Choroid plexus epithelial cell (primary cell): ENCODE data around the gene MED16.
A peak's percentile ranks its signal among the peaks of the same experiment; 100 is the strongest.
"Not testable (repeated sequence)": the region's sequence is repeated elsewhere in the genome, so short reads cannot be mapped to it uniquely, and the experiment has no call there.

Experiments
- DNase-seq: peaks from one replicate; pipeline ENCODE4 v3.0.0-alpha.2; 2010; ENCODE audit warnings: low read depth
- H3K4me3 ChIP-seq: 2 replicates; pipeline ENCODE4 v1.5.1; 2011; ENCODE audit warnings: low read depth, mild to moderate bottlenecking, control low read depth, low read length, moderate library complexity
- TF ChIP-seq, protein P1 (sequence below): conservative IDR thresholded peaks from 2 replicates; pipeline ENCODE4 v1.5.1; 2011; ENCODE audit warnings: low read depth, mild to moderate bottlenecking, control low read depth, inconsistent platforms, low read length, moderate library complexity

The MED16 gene

DNA sequence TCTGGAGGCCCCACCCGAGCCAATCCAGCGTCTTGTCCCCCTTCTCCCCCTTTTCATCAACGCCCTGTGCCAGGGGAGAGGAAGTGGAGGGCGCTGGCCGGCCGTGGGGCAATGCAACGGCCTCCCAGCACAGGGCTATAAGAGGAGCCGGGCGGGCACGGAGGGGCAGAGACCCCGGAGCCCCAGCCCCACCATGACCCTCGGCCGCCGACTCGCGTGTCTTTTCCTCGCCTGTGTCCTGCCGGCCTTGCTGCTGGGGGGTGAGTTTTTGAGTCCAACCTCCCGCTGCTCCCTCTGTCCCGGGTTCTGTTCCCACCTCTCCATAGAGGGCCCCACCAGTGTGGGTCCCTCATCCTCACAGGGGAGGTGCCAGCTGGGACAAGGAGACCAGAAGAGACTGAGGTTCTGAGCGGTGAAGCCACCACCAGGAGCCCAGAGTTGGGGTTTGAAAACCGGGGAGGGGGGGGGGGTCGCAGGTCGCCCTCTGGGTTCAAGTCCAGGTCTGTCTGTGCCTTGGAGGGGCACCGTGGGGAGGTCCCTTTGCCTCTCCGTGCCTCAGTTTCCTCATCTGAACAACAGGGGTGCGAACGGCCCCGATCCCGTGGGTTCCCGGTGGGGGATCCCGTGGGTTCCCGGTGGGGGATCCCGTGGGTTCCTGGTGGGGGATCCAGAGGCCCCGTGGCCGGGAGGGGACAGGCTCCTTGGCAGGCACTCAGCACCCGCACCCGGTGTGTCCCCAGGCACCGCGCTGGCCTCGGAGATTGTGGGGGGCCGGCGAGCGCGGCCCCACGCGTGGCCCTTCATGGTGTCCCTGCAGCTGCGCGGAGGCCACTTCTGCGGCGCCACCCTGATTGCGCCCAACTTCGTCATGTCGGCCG lies 40.6 kb downstream of the MED16 start, which contains the start of gene ELANE:
Gene ELANE (plus strand): TSS at position 168 of the 878 bp plus-strand sequence. CDS start 26 bp downstream, at position 194.
- TF ChIP-seq, protein P1, sequence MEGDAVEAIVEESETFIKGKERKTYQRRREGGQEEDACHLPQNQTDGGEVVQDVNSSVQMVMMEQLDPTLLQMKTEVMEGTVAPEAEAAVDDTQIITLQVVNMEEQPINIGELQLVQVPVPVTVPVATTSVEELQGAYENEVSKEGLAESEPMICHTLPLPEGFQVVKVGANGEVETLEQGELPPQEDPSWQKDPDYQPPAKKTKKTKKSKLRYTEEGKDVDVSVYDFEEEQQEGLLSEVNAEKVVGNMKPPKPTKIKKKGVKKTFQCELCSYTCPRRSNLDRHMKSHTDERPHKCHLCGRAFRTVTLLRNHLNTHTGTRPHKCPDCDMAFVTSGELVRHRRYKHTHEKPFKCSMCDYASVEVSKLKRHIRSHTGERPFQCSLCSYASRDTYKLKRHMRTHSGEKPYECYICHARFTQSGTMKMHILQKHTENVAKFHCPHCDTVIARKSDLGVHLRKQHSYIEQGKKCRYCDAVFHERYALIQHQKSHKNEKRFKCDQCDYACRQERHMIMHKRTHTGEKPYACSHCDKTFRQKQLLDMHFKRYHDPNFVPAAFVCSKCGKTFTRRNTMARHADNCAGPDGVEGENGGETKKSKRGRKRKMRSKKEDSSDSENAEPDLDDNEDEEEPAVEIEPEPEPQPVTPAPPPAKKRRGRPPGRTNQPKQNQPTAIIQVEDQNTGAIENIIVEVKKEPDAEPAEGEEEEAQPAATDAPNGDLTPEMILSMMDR, result no peak
- H3K4me3 ChIP-seq, result no peak within 1 kb of the TSS
- DNase-seq, result no peak

DNA sequence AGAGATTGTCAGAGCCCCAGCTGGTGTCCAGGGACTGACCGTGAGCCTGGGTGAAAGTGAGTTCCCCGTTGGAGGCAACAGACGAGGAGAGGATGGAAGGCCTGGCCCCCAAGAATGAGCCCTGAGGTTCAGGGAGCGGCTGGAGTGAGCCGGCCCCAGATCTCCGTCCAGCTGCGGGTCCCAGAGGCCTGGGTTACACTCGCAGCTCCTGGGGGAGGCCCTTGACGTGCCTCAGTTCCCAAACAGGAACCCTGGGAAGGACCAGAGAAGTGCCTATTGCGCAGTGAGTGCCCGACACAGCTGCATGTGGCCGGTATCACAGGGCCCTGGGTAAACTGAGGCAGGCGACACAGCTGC lies 42.0 kb downstream of the MED16 start:
- no peak overlapping the region for H3K4me3 ChIP-seq
- TF ChIP-seq, protein P1, result no peak
- DNase-seq, result no peak

DNA sequence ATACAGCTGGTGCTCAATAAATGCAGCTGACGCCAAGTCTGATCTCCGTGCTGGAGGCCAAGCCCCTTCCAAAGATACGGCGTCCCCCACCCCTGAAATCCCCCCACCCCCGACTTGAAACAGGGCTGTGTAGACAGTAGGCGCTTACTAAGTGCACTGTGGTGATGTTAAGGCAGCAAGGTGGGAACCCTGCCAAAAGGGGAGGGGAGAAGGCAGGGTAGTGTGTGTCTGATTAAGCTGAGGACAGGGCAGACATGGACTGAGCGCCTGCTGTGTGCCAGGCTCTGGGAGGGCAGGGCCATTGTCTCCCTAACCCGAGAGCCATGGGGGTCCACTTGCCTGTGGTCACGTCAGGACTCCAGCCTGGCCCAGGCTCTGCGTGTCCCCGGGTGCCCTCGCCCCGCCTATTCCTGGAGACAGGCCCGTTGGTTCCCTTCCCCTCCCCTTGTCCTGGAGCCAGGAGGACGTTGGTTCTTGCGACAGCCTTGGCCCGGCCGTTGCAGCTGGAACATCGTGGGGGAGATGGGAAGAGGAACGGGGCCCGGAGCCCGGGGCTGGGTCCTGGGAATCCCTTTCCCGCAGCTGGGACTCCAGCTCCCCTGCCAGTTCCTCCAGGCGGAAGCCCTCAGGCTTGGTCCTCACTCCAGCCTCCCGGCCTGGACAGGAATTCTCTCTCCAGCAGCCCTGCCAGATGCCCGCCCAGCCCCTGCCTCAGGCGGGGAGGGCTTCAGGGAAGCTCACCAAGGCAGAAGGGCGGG lies 42.6 kb downstream of the MED16 start:
- DNase-seq, result peak; percentile 90
- H3K4me3 ChIP-seq, result peak overlapping the region; percentile 8
- TF ChIP-seq, protein P1, result no peak

DNA sequence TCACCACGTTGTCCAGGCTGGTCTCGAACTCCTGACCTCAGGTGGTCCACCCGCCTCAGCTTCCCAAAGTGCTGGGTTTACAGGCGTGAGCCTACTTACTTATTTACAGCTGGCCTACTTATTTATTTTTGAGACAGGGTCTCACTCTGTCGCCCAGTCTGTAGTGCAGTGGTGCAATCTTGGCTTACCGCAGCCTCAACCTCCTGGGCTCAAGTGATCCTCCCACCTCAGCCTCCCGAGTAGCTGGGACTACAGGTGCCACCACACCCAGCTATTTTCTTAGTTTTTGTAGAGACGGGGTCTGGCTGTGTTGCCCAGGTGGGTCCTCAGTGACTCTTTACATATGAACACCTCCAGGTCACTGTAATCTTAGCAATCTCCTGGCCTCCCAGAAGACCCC lies 43.8 kb downstream of the MED16 start:
- H3K4me3 ChIP-seq, DNase-seq: not testable (repeated sequence)

DNA sequence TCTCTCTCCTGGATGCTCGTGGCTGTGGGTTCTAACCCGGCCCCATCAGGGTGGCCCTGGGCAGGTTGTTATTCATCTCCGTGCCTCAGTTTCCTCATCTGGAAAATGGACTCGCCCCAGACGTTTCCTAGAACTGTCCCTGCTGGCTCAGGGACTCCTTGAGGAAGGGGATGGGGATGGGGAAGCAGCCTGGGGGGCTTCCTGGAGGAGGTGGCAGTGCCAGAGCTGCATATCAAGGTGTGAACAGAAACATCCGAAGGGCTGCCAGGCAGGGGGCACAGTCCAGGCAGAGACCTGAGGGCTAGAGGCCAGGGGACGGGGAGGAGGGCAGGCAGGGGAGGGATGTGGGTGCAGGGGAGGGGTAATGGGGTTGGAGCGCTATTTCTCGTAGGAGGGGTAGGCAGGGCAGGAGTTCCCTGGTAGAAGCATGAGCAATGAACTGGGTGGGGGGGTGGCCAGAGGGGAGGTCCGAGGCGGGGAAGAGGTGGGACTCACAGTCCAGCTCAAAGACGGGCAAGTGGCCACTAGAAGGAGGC lies 44.5 kb downstream of the MED16 start:
- TF ChIP-seq, protein P1, result no peak
- no peak overlapping the region for H3K4me3 ChIP-seq
- DNase-seq, result no peak

DNA sequence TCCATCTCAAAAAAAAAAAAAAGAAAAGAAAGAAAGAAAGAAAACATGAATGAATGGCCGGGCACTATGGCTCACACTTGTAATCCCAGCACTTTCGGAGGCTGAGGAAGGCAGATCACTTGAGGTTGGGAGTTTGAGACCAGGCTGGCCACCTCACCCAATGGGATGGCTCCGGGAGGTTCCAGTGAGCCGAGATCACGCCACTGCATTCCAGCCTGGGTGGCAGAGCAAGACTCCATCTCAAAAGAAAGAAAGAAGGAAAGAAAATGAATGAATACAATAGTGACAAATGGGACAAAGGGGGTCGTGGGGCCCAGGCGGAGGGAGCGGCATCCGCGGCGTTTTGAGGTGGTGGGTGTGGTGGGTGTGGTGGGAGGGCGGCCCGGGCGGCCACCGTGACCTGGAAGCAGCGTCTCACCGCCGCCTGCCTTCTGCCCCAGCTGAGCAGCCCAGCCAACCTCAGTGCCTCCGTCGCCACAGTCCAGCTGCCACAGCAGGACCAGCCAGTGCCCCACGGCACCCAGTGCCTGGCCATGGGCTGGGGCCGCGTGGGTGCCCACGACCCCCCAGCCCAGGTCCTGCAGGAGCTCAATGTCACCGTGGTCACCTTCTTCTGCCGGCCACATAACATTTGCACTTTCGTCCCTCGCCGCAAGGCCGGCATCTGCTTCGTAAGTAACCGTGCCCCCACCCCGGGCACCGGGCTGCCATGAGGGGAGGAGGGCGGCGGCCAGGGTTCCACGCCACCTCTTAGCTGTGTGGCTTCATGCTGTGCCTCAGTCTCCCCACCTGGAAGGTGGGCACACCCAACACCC lies 47.1 kb downstream of the MED16 start:
- no peak for DNase-seq
- no peak overlapping the region for H3K4me3 ChIP-seq
- TF ChIP-seq, protein P1, result no peak
